Thoracic aorta (tissue), 2 donors: ENCODE results near the gene EFCAB9. TPM values are rescaled to one million over a fixed set of nuclear protein-coding genes. Genes with fewer than 3 reads are reported as not detected.

ENCODE experiments used
- ATAC-seq: fragments of 150-250 bp; one replicate; pipeline ENCODE4 v1.8.0; 2017; ENCODE audit warnings: low read depth; ENCODE audit not compliant: insufficient number of reproducible peaks, low FRiP score
- DNase-seq: peaks from one replicate; pipeline ENCODE4 v3.0.0-alpha.2; 2020; ENCODE audit warnings: low spot score
- H3K27ac ChIP-seq, 2 donors: fragments of 200-600 bp; sonication (generic); 1 replicate in 1 of 2; 2 replicates in 1 of 2; pipeline ENCODE4 v1.5.1; 2016; ENCODE audit warnings: mild to moderate bottlenecking in 2 of 2, moderate library complexity in 2 of 2
- H3K27me3 ChIP-seq: fragments of 200-600 bp; sonication (generic); replicated peaks from 2 replicates; pipeline ENCODE4 v1.6.0; 2016; ENCODE audit warnings: mild to moderate bottlenecking; ENCODE audit not compliant: insufficient read depth
- H3K36me3 ChIP-seq: fragments of 200-600 bp; sonication (generic); one replicate; pipeline ENCODE4 v1.5.1; 2016
- H3K4me1 ChIP-seq, 2 donors: fragments of 200-600 bp; sonication (generic); 1 replicate in 1 of 2; 2 replicates in 1 of 2; pipeline versions ENCODE4 v1.5.1 to v1.6.0; 2016; ENCODE audit warnings: low read depth in 2 of 2, mild to moderate bottlenecking in 1 of 2; ENCODE audit not compliant: control insufficient read depth in 1 of 2
- H3K4me3 ChIP-seq: fragments of 200-600 bp; sonication (generic); 2 replicates; pipeline ENCODE4 v1.5.1; 2016; ENCODE audit warnings: mild to moderate bottlenecking
- H3K9me3 ChIP-seq: fragments of 200-600 bp; sonication (generic); 2 replicates; pipeline ENCODE4 v1.5.1; 2016
- total RNA-seq, 2 donors: library from RNA; depleted of rRNA; stranded (reverse); fragments of >200 nt; gene quantifications; one replicate each; pipeline versions ENCODE4 v1.1.0 to v1.2.3, GENCODE V29; 2016
- TF ChIP-seq, protein P1 (sequence below): fragments of 200-600 bp; sonication (generic); IDR thresholded peaks from one replicate; pipeline ENCODE4 v1.5.1; 2019; ENCODE audit warnings: antibody characterized with exemption

EFCAB9 gene
- total RNA-seq, 2 donors from 2014 or later = not detected

DNA sequence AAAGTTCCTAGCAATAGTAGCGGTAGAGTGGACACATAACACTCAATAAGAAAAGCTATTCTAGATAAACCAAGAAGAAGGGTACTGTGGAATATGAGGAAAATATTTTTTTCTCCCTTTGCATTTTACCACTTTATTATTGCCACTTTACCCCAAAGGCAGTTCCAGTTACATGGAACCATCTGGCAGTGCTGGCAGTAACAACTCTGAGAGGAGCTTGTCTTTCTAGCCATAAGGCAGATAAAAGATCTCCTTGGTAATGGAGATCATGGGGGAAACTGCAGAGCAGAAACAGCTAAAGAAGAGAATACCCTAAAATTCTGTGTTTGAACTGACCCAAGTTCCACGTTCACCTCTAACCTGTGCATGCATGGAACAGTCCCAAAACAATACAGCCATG, 51.1 kb downstream of the EFCAB9 start:
- Histone ChIP-seq H3K36me3 (no peaks in the 10 kb centered on the region), H3K4me3 (no peak overlapping the region), H3K27me3 (no peaks in the 10 kb centered on the region), H3K4me1 (no peaks in the 10 kb centered on the region), H3K27ac (no peak overlapping the region), H3K9me3 (no peaks in the 10 kb centered on the region)
- TF ChIP-seq, protein P1, sequence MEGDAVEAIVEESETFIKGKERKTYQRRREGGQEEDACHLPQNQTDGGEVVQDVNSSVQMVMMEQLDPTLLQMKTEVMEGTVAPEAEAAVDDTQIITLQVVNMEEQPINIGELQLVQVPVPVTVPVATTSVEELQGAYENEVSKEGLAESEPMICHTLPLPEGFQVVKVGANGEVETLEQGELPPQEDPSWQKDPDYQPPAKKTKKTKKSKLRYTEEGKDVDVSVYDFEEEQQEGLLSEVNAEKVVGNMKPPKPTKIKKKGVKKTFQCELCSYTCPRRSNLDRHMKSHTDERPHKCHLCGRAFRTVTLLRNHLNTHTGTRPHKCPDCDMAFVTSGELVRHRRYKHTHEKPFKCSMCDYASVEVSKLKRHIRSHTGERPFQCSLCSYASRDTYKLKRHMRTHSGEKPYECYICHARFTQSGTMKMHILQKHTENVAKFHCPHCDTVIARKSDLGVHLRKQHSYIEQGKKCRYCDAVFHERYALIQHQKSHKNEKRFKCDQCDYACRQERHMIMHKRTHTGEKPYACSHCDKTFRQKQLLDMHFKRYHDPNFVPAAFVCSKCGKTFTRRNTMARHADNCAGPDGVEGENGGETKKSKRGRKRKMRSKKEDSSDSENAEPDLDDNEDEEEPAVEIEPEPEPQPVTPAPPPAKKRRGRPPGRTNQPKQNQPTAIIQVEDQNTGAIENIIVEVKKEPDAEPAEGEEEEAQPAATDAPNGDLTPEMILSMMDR = no peak
- DNase-seq (no peak), ATAC-seq (no peak)

DNA sequence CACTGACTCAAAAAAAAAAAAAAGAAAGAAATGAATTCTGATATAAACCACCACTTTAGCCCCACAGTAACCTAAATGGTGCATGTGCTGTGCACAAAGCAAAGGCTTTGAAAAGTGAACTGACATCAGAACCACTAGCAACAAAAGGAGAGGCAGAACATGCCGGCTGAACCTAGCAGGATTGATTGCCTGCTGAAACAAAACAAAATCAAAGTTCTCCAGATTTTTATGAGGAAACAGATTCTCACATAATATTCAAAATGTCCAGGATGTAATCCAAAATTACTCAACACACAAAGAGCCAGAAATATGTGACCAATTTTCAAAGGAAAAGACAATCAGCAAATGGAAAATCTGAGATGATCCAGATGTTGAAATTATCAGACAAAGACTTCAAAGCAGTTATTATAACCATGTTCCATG, 51.7 kb downstream of the EFCAB9 start:
- no peaks in the 10 kb centered on the region for H3K9me3 ChIP-seq
- no peaks in the 10 kb centered on the region for H3K36me3 ChIP-seq
- TF ChIP-seq, protein P1 = no peak
- H3K4me1 ChIP-seq = no peaks in the 10 kb centered on the region
- DNase-seq = no peak
- no peak overlapping the region for H3K27ac ChIP-seq
- no peaks in the 10 kb centered on the region for H3K27me3 ChIP-seq
- H3K4me3 ChIP-seq = no peak overlapping the region
- no peak for ATAC-seq

DNA sequence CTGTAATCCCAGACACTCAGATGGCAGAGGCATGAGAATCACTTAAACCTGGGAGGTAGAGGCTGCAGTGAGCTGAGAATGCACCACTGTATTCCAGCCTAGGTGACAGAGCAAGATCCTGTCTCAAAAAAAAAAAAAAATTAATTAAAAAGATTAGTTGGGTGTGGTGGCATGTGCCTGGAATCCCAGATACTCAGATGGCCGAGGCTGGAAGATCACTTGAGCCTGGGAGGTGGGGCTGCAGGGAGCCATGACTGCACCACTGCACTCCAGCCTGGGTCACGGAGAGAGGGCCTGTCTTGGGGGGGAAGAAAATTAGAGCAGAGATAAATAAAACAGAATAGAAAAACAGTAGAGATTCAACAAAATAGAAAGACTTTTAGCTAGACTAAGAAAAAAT, 54.7 kb downstream of the EFCAB9 start:
- no peak overlapping the region for H3K27ac ChIP-seq
- H3K27me3 ChIP-seq = no peaks in the 10 kb centered on the region

DNA sequence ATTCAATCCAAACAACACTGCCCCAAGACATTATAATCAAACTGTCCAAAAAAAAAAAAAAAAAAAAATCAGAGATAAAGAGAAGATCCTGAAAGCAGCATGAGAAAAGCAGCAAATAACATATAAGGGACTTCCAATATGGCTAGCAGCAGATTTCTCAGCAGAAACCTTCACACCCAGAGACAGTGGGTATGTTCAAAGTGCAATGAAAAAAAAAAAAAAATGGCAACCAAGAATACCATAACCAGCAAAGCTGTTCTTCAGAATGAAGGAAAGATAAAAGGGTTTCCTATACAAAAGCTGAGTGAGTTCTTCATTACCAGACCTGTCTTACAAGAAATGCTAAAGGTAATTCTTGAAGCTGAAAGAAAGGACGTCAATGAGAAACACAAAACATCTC, 57.4 kb downstream of the EFCAB9 start:
- Histone ChIP-seq H3K9me3 (peaks cover 16% of the 10 kb centered on the region), H3K27ac (no peak overlapping the region), H3K27me3 (no peaks in the 10 kb centered on the region), H3K4me1 (no peaks in the 10 kb centered on the region), H3K4me3 (no peak overlapping the region), H3K36me3 (no peaks in the 10 kb centered on the region)
- TF ChIP-seq, protein P1 = no peak
- ATAC-seq (no peak), DNase-seq (no peak)

More for the DNA sequence above, 54.7 kb downstream of the EFCAB9 start:
- H3K4me1 ChIP-seq = no peaks in the 10 kb centered on the region
- H3K9me3 ChIP-seq = peaks cover 16% of the 10 kb centered on the region
- ATAC-seq (no peak), DNase-seq (no peak)
- no peaks in the 10 kb centered on the region for H3K36me3 ChIP-seq
- TF ChIP-seq, protein P1 = no peak
- no peak overlapping the region for H3K4me3 ChIP-seq

DNA sequence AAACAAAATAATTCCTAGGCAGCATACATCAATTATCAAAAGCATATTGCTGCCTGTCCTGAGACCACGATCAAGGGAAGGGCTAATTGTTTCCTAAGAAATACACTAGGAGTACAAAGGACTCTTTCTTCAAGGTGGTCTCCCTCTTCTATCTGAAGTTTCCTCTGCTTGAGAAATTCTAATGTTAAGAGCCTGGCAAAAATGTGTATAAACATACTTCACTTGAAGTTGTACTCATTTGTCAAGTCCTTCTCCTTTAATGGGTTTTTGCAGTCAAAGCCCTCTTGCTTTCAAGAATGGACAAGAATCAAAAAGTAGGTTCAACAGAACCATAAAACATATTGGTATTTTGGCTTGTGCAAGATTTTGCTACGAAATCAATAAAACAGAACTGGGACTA, 58.5 kb downstream of the EFCAB9 start:
- Histone ChIP-seq H3K36me3 (no peaks in the 10 kb centered on the region), H3K9me3 (peaks cover 16% of the 10 kb centered on the region), H3K27me3 (no peaks in the 10 kb centered on the region), H3K4me3 (no peak overlapping the region), H3K4me1 (no peaks in the 10 kb centered on the region), H3K27ac (no peak overlapping the region)
- DNase-seq = no peak
- no peak for ATAC-seq
- TF ChIP-seq, protein P1 = no peak

Other genes with a start within 250 kb of the EFCAB9 start
- gene FBXW11, start 187.5 kb upstream of the EFCAB9 start, total RNA-seq = 10 to 100 TPM; 77.8 to 91.2 TPM
- 10 to 100 TPM; 25.6 to 39.2 TPM for gene STK10, start 5.9 kb upstream of the EFCAB9 start, total RNA-seq
- gene UBTD2, start 89.6 kb downstream of the EFCAB9 start, total RNA-seq = 10 to 100 TPM; 16.1 to 17.8 TPM